Activated B cell treated with CpG ODN at 0.5 μM for 24 hours (primary cell): ENCODE data around the gene PARL. TPM values are rescaled to one million over a fixed set of nuclear protein-coding genes. Genes with fewer than 3 reads are reported as not detected.

Experiments used
- ATAC-seq: fragments of 200-7000 bp; cut with Tn5 transposase; one replicate; pipeline ENCODE4 v1.10.0; 2021; ENCODE audit warnings: low read depth, mild to moderate bottlenecking, moderate library complexity
- CTCF ChIA-PET: fragments of 350-600 bp; sonication (Branson Sonifier 250); formaldehyde crosslinking; loops from one replicate; lab custom pipeline; 2021; ENCODE audit warnings: antibody characterized with exemption; lab: Charles Lee
- POLR2A ChIA-PET: fragments of 350-600 bp; sonication (Branson Sonifier 250); formaldehyde crosslinking; loops from one replicate; lab custom pipeline; 2021; ENCODE audit warnings: antibody characterized with exemption; lab: Charles Lee
- DNase-seq: peaks from one replicate; pipeline ENCODE4 v3.0.0; 2022
- H3K27ac Mint-ChIP-seq: one replicate; pipeline ENCODE4 v1.8.0; 2020; ENCODE audit warnings: mixed read lengths
- H3K27me3 Mint-ChIP-seq: one replicate; pipeline ENCODE4 v1.8.0; 2021; ENCODE audit warnings: mixed read lengths
- H3K36me3 Mint-ChIP-seq: one replicate; pipeline ENCODE4 v1.8.0; 2021; ENCODE audit warnings: low read depth, mixed read lengths
- H3K4me1 Mint-ChIP-seq: one replicate; pipeline ENCODE4 v1.8.0; 2021; ENCODE audit warnings: mixed read lengths
- H3K4me3 Mint-ChIP-seq: one replicate; pipeline ENCODE4 v1.8.0; 2020; ENCODE audit warnings: mild to moderate bottlenecking, mixed read lengths
- H3K9me3 Mint-ChIP-seq: one replicate; pipeline ENCODE4 v1.8.0; 2020; ENCODE audit warnings: mixed read lengths
- CTCF ChIP-seq: fragments of 200-600 bp; IDR thresholded peaks from one replicate; pipeline ENCODE4 v1.8.0; 2022; ENCODE audit warnings: antibody characterized with exemption, mild to moderate bottlenecking
- intact Hi-C: fragments of 100-400 bp; cut with micrococcal nuclease; formaldehyde crosslinking; loops from one replicate; pipeline ENCODE4 v1.15.1; 2024
- total RNA-seq: library from RNA; stranded (reverse); gene quantifications from 2 replicates; pipeline ENCODE4 v1.2.3, GENCODE V29; 2022

Gene PARL
- total RNA-seq, 1 donor from 2014 or later = 57.6 TPM

- peaks cover 48% of the 10 kb centered on the region for H3K36me3 Mint-ChIP-seq
- H3K4me1 Mint-ChIP-seq = peaks cover 15% of the 10 kb centered on the region
- H3K4me3 Mint-ChIP-seq = no peak overlapping the region
- no peak overlapping the region for H3K27ac Mint-ChIP-seq
- ATAC-seq = no peak
- H3K9me3 Mint-ChIP-seq = no peaks in the 10 kb centered on the region
- ChIA-PET CTCF (no interaction called here), POLR2A (no interaction called here)
- no peaks in the 10 kb centered on the region for H3K27me3 Mint-ChIP-seq
- intact Hi-C loops = no loop called here
- DNase-seq = no peak
- TF ChIP-seq CTCF = no peak
Measured at GRCh38 chr3:183828538-183828870, 56.2 kb downstream of the PARL start.

- Mint-ChIP-seq H3K4me1 (peaks cover 15% of the 10 kb centered on the region), H3K36me3 (peaks cover 43% of the 10 kb centered on the region), H3K9me3 (no peaks in the 10 kb centered on the region), H3K27ac (no peak overlapping the region), H3K4me3 (no peak overlapping the region), H3K27me3 (no peaks in the 10 kb centered on the region)
- no peak for ATAC-seq
- no peak for DNase-seq
- CTCF ChIA-PET = no interaction called here
- intact Hi-C loops = no loop called here
- no peak for TF ChIP-seq CTCF
- POLR2A ChIA-PET = no interaction called here
Measured at GRCh38 chr3:183827809-183828537, 56.7 kb downstream of the PARL start.

GRCh38 chr3:183826448-183827250 lies 58.0 kb downstream of the PARL start:
- ATAC-seq (no peak), DNase-seq (no peak)
- intact Hi-C loops = no loop called here
- ChIA-PET POLR2A (no interaction called here), CTCF (no interaction called here)
- H3K36me3 Mint-ChIP-seq = peaks cover 33% of the 10 kb centered on the region
- no peak overlapping the region for H3K27ac Mint-ChIP-seq
- H3K9me3 Mint-ChIP-seq = no peaks in the 10 kb centered on the region
- H3K4me3 Mint-ChIP-seq = peak overlapping the region; percentile 75
- H3K4me1 Mint-ChIP-seq = peaks cover 15% of the 10 kb centered on the region
- TF ChIP-seq CTCF = no peak
- H3K27me3 Mint-ChIP-seq = no peaks in the 10 kb centered on the region

- TF ChIP-seq CTCF = no peak
- peaks cover 15% of the 10 kb centered on the region for H3K4me1 Mint-ChIP-seq
- ATAC-seq (peak; percentile 79), DNase-seq (peak; percentile 57)
- H3K27me3 Mint-ChIP-seq = no peaks in the 10 kb centered on the region
- H3K4me3 Mint-ChIP-seq = peak within 1 kb of the TSS; percentile 75
- intact Hi-C loops = no loop called here
- ChIA-PET POLR2A (no interaction called here), CTCF (no interaction called here)
- no peaks in the 10 kb centered on the region for H3K9me3 Mint-ChIP-seq
- H3K27ac Mint-ChIP-seq = no peak within 1 kb of the TSS
- peaks cover 24% of the 10 kb centered on the region for H3K36me3 Mint-ChIP-seq
Measured at GRCh38 chr3:183825456-183826161, 59.1 kb downstream of the PARL start, which contains the start of gene MAP6D1. Gene MAP6D1, minus strand, starts transcription at chr3:183825577. Its CDS starts 30 bp downstream, at chr3:183825547.
